Endodermal cell (in vitro differentiated cells): ENCODE results near the gene ANO1. TPM values are rescaled to one million over a fixed set of nuclear protein-coding genes. Genes with fewer than 3 reads are reported as not detected.

Source experiments
- DNase-seq: peaks from one replicate; pipeline ENCODE4 v3.0.0-alpha.2; 2017
- H3K27ac ChIP-seq: 2 replicates; pipeline ENCODE4 v1.5.1; 2013; ENCODE audit warnings: mild to moderate bottlenecking, low read depth, low read length, moderate library complexity
- H3K27me3 ChIP-seq: 2 replicates; pipeline ENCODE4 v1.6.1; 2013; ENCODE audit warnings: mild to moderate bottlenecking, low read length, moderate library complexity; ENCODE audit not compliant: insufficient read depth, control insufficient read depth, poor library complexity, severe bottlenecking
- H3K36me3 ChIP-seq: 2 replicates; pipeline ENCODE4 v1.7.0; 2013; ENCODE audit warnings: mild to moderate bottlenecking, low read length, moderate library complexity; ENCODE audit not compliant: control insufficient read depth, insufficient read depth
- H3K4me1 ChIP-seq: one replicate; pipeline ENCODE4 v1.7.0; 2013; ENCODE audit warnings: low read length; ENCODE audit not compliant: control insufficient read depth, insufficient read depth
- H3K4me3 ChIP-seq: 2 replicates; pipeline ENCODE4 v1.5.1; 2013; ENCODE audit warnings: mild to moderate bottlenecking, low read length, moderate library complexity
- H3K9ac ChIP-seq: 2 replicates; pipeline ENCODE4 v1.6.1; 2013; ENCODE audit warnings: mild to moderate bottlenecking, low read length, moderate library complexity; ENCODE audit not compliant: poor library complexity, severe bottlenecking; ENCODE audit errors: extremely low read depth
- H3K9me3 ChIP-seq: 2 replicates; pipeline ENCODE4 v1.6.1; 2013; ENCODE audit warnings: mild to moderate bottlenecking, low read length, moderate library complexity; ENCODE audit not compliant: control insufficient read depth
- H3K27ac Mint-ChIP-seq: 2 replicates; pipeline ENCODE4 v1.8.0; 2020; ENCODE audit warnings: mixed read lengths
- H3K27me3 Mint-ChIP-seq: 2 replicates; pipeline ENCODE4 v1.8.0; 2021; ENCODE audit warnings: mild to moderate bottlenecking, mixed read lengths; ENCODE audit not compliant: insufficient read depth
- H3K36me3 Mint-ChIP-seq: 2 replicates; pipeline ENCODE4 v1.8.0; 2020; ENCODE audit warnings: low read depth, mixed read lengths
- H3K4me1 Mint-ChIP-seq: 2 replicates; pipeline ENCODE4 v1.8.0; 2020; ENCODE audit warnings: mixed read lengths
- H3K4me3 Mint-ChIP-seq: 2 replicates; pipeline ENCODE4 v1.8.0; 2020; ENCODE audit warnings: mild to moderate bottlenecking, moderate library complexity, mixed read lengths
- H3K9me3 Mint-ChIP-seq: 2 replicates; pipeline ENCODE4 v1.8.0; 2020; ENCODE audit warnings: mild to moderate bottlenecking, mixed read lengths
- WGBS, 2 experiments: methylation state at CpG; one replicate each; pipeline versions ENCODE4 v1.1.5 to v1.1.7; 2013; ENCODE audit warnings: missing lambda C conversion rate in 2 of 2, mixed read lengths in 1 of 2; ENCODE audit not compliant: insufficient coverage in 1 of 2, insufficient read length in 1 of 2; 5-methylcytosine and 5-hydroxymethylcytosine counted together
- total RNA-seq, 2 donors: library from RNA; stranded (reverse); fragmentation: NEBNext Ultra II Directional in 1 of 2; extraction: Animal tissue kit (Norgen Biotek cat#: 25700) in 1 of 2; gene quantifications; 2 replicates in 1 of 2; 3 replicates in 1 of 2; pipeline ENCODE4 v1.2.1, GENCODE V29; 2021
- TF ChIP-seq, protein P1 (sequence below): fragments of 200-600 bp; sonication (generic); conservative IDR thresholded peaks from 2 replicates; pipeline ENCODE4 v1.5.0; 2021; ENCODE audit warnings: antibody characterized with exemption, mild to moderate bottlenecking

The ANO1 gene
- total RNA-seq, 2 donors from 2014 or later: 3.0 to 7.7 TPM

DNA sequence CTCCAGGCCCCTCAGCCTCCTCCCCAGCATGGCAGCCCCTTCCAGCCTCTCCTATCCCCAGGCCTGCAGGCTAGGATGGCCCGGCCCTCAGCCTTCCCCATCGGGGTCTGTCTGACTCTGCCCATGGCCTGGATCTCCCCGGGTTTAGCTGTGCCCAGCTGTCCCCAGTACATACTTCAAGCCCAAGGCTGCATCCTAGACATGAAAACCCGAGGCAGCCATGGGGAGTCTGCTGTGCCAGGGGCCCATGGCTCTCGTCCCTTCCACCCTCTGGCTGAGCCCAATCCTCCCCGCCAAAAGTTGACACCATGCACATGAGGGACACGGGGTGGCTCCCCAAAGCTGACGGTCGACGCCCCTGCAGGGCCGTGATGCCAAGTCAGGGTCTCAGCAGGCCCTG lies 102.8 kb downstream of the ANO1 start:
- Histone ChIP-seq H3K27me3 (no peaks in the 10 kb centered on the region), H3K36me3 (no peaks in the 10 kb centered on the region), H3K27ac (no peak overlapping the region), H3K9ac (no peak overlapping the region), H3K9me3 (no peaks in the 10 kb centered on the region), H3K4me3 (no peak overlapping the region), H3K4me1 (peaks cover 3% of the 10 kb centered on the region)
- Mint-ChIP-seq H3K4me1 (peaks cover 3% of the 10 kb centered on the region), H3K9me3 (no peaks in the 10 kb centered on the region), H3K27me3 (no peaks in the 10 kb centered on the region), H3K4me3 (no peak overlapping the region), H3K36me3 (no peaks in the 10 kb centered on the region), H3K27ac (no peak overlapping the region)
- TF ChIP-seq, protein P1, sequence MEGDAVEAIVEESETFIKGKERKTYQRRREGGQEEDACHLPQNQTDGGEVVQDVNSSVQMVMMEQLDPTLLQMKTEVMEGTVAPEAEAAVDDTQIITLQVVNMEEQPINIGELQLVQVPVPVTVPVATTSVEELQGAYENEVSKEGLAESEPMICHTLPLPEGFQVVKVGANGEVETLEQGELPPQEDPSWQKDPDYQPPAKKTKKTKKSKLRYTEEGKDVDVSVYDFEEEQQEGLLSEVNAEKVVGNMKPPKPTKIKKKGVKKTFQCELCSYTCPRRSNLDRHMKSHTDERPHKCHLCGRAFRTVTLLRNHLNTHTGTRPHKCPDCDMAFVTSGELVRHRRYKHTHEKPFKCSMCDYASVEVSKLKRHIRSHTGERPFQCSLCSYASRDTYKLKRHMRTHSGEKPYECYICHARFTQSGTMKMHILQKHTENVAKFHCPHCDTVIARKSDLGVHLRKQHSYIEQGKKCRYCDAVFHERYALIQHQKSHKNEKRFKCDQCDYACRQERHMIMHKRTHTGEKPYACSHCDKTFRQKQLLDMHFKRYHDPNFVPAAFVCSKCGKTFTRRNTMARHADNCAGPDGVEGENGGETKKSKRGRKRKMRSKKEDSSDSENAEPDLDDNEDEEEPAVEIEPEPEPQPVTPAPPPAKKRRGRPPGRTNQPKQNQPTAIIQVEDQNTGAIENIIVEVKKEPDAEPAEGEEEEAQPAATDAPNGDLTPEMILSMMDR: no peak
- DNase-seq: no peak
- 93 to 94% methylated on average over 10 to 11 of the region's 11 CpGs for WGBS, 2 experiments

DNA sequence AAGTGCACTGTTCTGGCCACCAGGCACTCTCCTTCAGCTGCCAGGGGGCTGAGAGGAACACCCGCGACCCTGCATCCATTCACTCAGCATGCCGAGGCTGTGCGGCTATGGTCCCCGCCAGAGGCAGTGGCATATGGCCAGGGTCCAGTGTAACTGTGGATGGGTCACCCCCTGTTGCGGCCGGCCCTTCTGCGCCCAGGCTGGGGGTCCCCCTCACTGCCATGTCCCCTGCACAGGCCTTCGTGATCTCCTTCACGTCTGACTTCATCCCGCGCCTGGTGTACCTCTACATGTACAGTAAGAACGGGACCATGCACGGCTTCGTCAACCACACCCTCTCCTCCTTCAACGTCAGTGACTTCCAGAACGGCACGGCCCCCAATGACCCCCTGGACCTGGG lies 104.1 kb downstream of the ANO1 start:
- Histone ChIP-seq H3K27me3 (no peaks in the 10 kb centered on the region), H3K9me3 (no peaks in the 10 kb centered on the region), H3K27ac (no peak overlapping the region), H3K36me3 (no peaks in the 10 kb centered on the region), H3K9ac (no peak overlapping the region), H3K4me3 (no peak overlapping the region), H3K4me1 (peaks cover 3% of the 10 kb centered on the region)
- Mint-ChIP-seq H3K36me3 (no peaks in the 10 kb centered on the region), H3K4me1 (peaks cover 3% of the 10 kb centered on the region), H3K9me3 (no peaks in the 10 kb centered on the region), H3K27me3 (no peaks in the 10 kb centered on the region), H3K27ac (no peak overlapping the region), H3K4me3 (no peak overlapping the region)
- TF ChIP-seq, protein P1: no peak
- whole genome bisulfite sequencing, 2 experiments: 95 to 100% methylated on average over 8 to 18 of the region's 18 CpGs
- DNase-seq: no peak

DNA sequence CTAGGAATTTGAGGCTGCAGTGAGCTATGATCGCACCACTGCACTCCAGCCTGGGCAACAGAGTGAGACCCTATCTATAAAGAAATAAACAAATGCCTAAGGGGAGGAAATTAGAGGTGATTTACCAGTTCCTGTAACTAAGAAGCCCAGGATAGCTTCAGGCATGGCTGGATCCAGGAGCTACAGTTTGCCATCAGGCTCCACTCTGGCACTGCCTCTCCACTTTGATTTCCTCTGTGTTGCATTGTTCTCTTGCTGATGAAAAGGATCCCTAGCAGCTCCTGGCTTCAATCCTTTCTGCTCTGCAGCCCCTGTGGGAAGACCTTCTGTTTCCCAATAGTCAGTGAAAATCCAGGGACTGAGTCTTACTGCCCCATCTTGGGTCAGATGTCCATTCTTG lies 104.9 kb downstream of the ANO1 start:
- Mint-ChIP-seq H3K36me3 (no peaks in the 10 kb centered on the region), H3K4me1 (peaks cover 3% of the 10 kb centered on the region), H3K9me3 (no peaks in the 10 kb centered on the region), H3K4me3 (no peak overlapping the region), H3K27ac (no peak overlapping the region), H3K27me3 (no peaks in the 10 kb centered on the region)
- Histone ChIP-seq H3K4me3 (no peak overlapping the region), H3K9ac (no peak overlapping the region), H3K4me1 (peaks cover 3% of the 10 kb centered on the region), H3K27ac (no peak overlapping the region), H3K9me3 (no peaks in the 10 kb centered on the region), H3K27me3 (no peaks in the 10 kb centered on the region), H3K36me3 (no peaks in the 10 kb centered on the region)
- TF ChIP-seq, protein P1: no peak
- no peak for DNase-seq
- WGBS, 2 experiments: 94% methylated on average over 1 of the region's 1 CpG; no CpG with 5 or more reads in 1 of the 2 experiments
